ENCODE data around the gene SMG6.

The SMG6 gene

GRCh38 chr17:2034806-2035540 is 268.6 kb downstream of the SMG6 start:
- H3K4me2 ChIP-seq (ENCODE audit: low read length) = no peak overlapping the region
- no peak overlapping the region for H2AFZ ChIP-seq (ENCODE audit: low read length)
- H3K9me3 ChIP-seq (ENCODE audit: low read length) = no peaks in the 10 kb centered on the region
- peaks cover 20% of the 10 kb centered on the region; the same call in 1 of the 2 replicates for H3K36me3 ChIP-seq (ENCODE audit: insufficient read depth, low read length)
- H3F3A ChIP-seq (ENCODE audit: insufficient read depth, low read length) = no peaks in the 10 kb centered on the region
- no peaks in the 10 kb centered on the region for H3K79me2 ChIP-seq (ENCODE audit: insufficient read depth, low read length)
- no peaks in the 10 kb centered on the region for H3K9me2 ChIP-seq (ENCODE audit: low read depth, low read length)
- TF ChIP-seq CTCF (IDR thresholded peaks at IDR 0.05; ENCODE audit: low read length) = no peak
- TF ChIP-seq EZH2 (IDR thresholded peaks at IDR 0.05; ENCODE audit: borderline replicate concordance, low read length) = no peak
- no peaks in the 10 kb centered on the region for H3K27me3 ChIP-seq (ENCODE audit: insufficient read depth, low read length)
- no peak overlapping the region for H3K27ac ChIP-seq (ENCODE audit: low read depth, low read length, poor library complexity, severe bottlenecking)
- no peaks in the 10 kb centered on the region for H4K20me1 ChIP-seq (ENCODE audit: insufficient read depth, low read length)
- no peak overlapping the region for H3K9ac ChIP-seq (ENCODE audit: low read length)
- H3K4me3 ChIP-seq (ENCODE audit: low read depth, low read length, poor library complexity, severe bottlenecking) = no peak overlapping the region
- H3K4me1 ChIP-seq (ENCODE audit: insufficient read depth, low read length, severe bottlenecking) = peaks cover 12% of the 10 kb centered on the region

GRCh38 chr17:2034157-2034556 is 269.4 kb downstream of the SMG6 start:
- H3K36me3 ChIP-seq (ENCODE audit: insufficient read depth, low read length) = peaks cover 20% of the 10 kb centered on the region; the same call in 1 of the 2 replicates
- H3K4me2 ChIP-seq (ENCODE audit: low read length) = no peak overlapping the region
- no peaks in the 10 kb centered on the region for H3K79me2 ChIP-seq (ENCODE audit: insufficient read depth, low read length)
- H3F3A ChIP-seq (ENCODE audit: insufficient read depth, low read length) = no peaks in the 10 kb centered on the region
- H4K20me1 ChIP-seq (ENCODE audit: insufficient read depth, low read length) = no peaks in the 10 kb centered on the region
- H3K27ac ChIP-seq (ENCODE audit: low read depth, low read length, poor library complexity, severe bottlenecking) = no peak overlapping the region
- no peak overlapping the region for H2AFZ ChIP-seq (ENCODE audit: low read length)
- no peaks in the 10 kb centered on the region for H3K27me3 ChIP-seq (ENCODE audit: insufficient read depth, low read length)
- peaks cover 16% of the 10 kb centered on the region for H3K4me1 ChIP-seq (ENCODE audit: insufficient read depth, low read length, severe bottlenecking)
- H3K9ac ChIP-seq (ENCODE audit: low read length) = no peak overlapping the region
- H3K9me3 ChIP-seq (ENCODE audit: low read length) = no peaks in the 10 kb centered on the region
- no peaks in the 10 kb centered on the region for H3K9me2 ChIP-seq (ENCODE audit: low read depth, low read length)
- TF ChIP-seq EZH2 (IDR thresholded peaks at IDR 0.05; ENCODE audit: borderline replicate concordance, low read length) (no peak), CTCF (IDR thresholded peaks at IDR 0.05; ENCODE audit: low read length) (no peak)
- no peak overlapping the region for H3K4me3 ChIP-seq (ENCODE audit: low read depth, low read length, poor library complexity, severe bottlenecking)

GRCh38 chr17:2033153-2033552 is 270.4 kb downstream of the SMG6 start:
- Histone ChIP-seq H3F3A (ENCODE audit: insufficient read depth, low read length) (no peaks in the 10 kb centered on the region), H3K4me1 (ENCODE audit: insufficient read depth, low read length, severe bottlenecking) (peaks cover 16% of the 10 kb centered on the region), H2AFZ (ENCODE audit: low read length) (no peak overlapping the region), H3K79me2 (ENCODE audit: insufficient read depth, low read length) (no peaks in the 10 kb centered on the region), H3K9me3 (ENCODE audit: low read length) (no peaks in the 10 kb centered on the region), H4K20me1 (ENCODE audit: insufficient read depth, low read length) (no peaks in the 10 kb centered on the region), H3K36me3 (ENCODE audit: insufficient read depth, low read length) (peaks cover 17% of the 10 kb centered on the region; the same call in 1 of the 2 replicates), H3K4me2 (ENCODE audit: low read length) (no peak overlapping the region), H3K9ac (ENCODE audit: low read length) (no peak overlapping the region), H3K27me3 (ENCODE audit: insufficient read depth, low read length) (no peaks in the 10 kb centered on the region; the same call in 1 of the 2 replicates), H3K27ac (ENCODE audit: low read depth, low read length, poor library complexity, severe bottlenecking) (no peak overlapping the region), H3K4me3 (ENCODE audit: low read depth, low read length, poor library complexity, severe bottlenecking) (no peak overlapping the region), H3K9me2 (ENCODE audit: low read depth, low read length) (no peaks in the 10 kb centered on the region)
- no peak for TF ChIP-seq CTCF (IDR thresholded peaks at IDR 0.05; ENCODE audit: low read length)
- no peak for TF ChIP-seq EZH2 (IDR thresholded peaks at IDR 0.05; ENCODE audit: borderline replicate concordance, low read length)

Data from OCI-LY1 (cell line).